Stimulated activated naive CD8-positive, alpha-beta T cell treated with anti-CD3 and anti-CD28 coated beads, Interleukin-15, amount 100 ng/mL, for 72 hours (primary cell): ENCODE results near the gene STOML1.

Experiments used
- ATAC-seq: fragments of 150-1000 bp; cut with Tn5 transposase; 2 replicates; pipeline ENCODE4 v1.10.0; 2021; ENCODE audit warnings: mild to moderate bottlenecking, moderate library complexity
- DNase-seq, 2 donors: peaks; one replicate each; pipeline ENCODE4 v3.0.0; 2021 to 2022
- H3K27ac Mint-ChIP-seq, 2 donors: one replicate each; pipeline ENCODE4 v1.8.0; 2022; ENCODE audit warnings: mild to moderate bottlenecking in 2 of 2, mixed read lengths in 2 of 2, moderate library complexity in 2 of 2
- H3K27me3 Mint-ChIP-seq: one replicate; pipeline ENCODE4 v1.8.0; 2022; ENCODE audit warnings: mixed read lengths
- H3K4me1 Mint-ChIP-seq: one replicate; pipeline ENCODE4 v1.8.0; 2022; ENCODE audit warnings: mild to moderate bottlenecking, mixed read lengths
- H3K4me3 Mint-ChIP-seq, 2 donors: one replicate each; pipeline ENCODE4 v1.8.0; 2022; ENCODE audit warnings: mild to moderate bottlenecking in 2 of 2, mixed read lengths in 2 of 2, moderate library complexity in 1 of 2
- H3K9me3 Mint-ChIP-seq, 2 donors: one replicate each; pipeline ENCODE4 v1.8.0; 2022; ENCODE audit warnings: mixed read lengths in 2 of 2

The STOML1 gene

DNA sequence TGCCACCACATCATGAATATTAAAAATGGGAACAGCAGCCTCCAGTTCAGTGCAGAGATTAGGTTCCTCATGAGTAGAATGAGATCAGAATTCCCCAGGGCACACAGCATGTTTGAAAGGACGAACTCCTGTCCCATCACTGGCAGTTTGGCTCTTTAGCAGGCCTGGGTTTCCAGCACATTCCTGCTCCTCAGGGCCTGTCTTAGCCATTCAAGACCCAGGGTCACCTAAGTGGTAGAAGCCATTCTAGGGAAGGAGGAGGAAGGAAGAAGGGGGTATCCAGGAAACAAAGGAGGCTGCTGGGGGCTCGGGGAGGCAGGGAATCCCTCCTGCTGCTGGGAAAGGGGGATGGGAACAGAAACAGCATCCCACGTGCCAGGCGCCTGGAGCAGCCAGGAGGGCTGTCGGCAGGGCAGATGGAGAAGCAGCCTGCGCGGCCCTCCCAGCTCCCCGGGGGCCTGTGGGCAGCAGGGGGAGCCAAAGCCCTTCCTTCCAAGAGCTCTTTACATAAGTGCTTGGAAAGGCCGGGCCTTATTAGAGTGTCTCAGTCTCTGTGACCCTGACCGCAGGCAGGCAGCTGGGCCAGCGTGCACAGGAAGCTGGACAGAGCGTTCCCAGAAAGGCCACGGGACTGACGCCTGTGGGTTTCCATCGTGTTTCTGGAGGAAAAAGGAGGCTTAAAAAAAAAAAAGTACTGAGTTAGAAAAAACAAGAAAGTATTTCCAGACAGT, 41.1 kb downstream of the STOML1 start:
- Mint-ChIP-seq H3K4me3 (peak overlapping the region; percentile 48 to 63), H3K27me3 (no peaks in the 10 kb centered on the region), H3K4me1 (peaks cover 24% of the 10 kb centered on the region), H3K9me3 (no peaks in the 10 kb centered on the region), H3K27ac (peak overlapping the region; percentile 92 to 93)
- peak; percentile 61 to 73 for DNase-seq
- ATAC-seq, result peak; percentile 92

DNA sequence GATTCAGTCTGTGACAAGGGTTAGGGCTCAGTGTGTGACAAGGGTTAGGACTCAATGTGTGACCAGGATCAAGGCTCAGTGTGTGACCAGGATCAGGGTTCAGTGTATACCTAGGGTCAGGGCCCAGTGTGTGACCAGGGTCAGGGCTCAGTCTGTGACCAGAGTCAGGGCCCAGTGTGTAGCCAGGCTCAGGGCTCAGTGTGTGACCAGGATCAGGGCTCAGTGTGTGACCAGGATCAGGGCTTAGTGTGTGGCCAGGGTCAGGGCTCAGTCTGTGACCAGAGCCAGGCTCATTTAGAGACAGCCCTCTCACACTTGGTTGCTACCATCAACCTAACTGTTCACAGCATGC, 41.6 kb downstream of the STOML1 start:
- H3K27ac Mint-ChIP-seq, result no peak overlapping the region
- H3K4me1 Mint-ChIP-seq, result peaks cover 25% of the 10 kb centered on the region
- no peak for ATAC-seq

DNA sequence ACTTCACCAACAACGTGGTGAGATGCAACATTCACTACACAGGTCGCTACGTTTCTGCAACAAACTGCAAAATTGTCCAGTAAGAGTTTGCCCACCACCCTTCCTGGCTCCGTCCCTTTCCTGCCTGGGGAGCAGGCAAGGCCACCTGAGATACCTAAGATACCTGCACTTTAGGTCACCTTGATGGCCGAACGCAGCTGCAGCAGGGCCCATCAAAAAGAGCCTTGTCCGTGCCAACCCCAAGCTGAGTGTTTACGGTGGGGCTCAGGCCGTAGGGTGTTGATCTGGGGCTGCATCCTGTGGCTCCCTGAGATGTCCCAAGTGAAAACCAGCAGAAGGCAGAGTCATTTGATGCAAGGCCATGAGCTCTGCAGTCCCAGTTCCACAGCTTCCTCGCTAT, 42.6 kb downstream of the STOML1 start:
- H3K4me1 Mint-ChIP-seq, result peaks cover 25% of the 10 kb centered on the region
- no peak overlapping the region for H3K4me3 Mint-ChIP-seq
- no peak overlapping the region for H3K27ac Mint-ChIP-seq
- no peaks in the 10 kb centered on the region for H3K9me3 Mint-ChIP-seq
- no peaks in the 10 kb centered on the region for H3K27me3 Mint-ChIP-seq
- DNase-seq, result no peak
- no peak for ATAC-seq

More for the DNA sequence above, 41.6 kb downstream of the STOML1 start:
- no peaks in the 10 kb centered on the region for H3K9me3 Mint-ChIP-seq
- DNase-seq, result no peak
- no peaks in the 10 kb centered on the region for H3K27me3 Mint-ChIP-seq
- no peak overlapping the region for H3K4me3 Mint-ChIP-seq

DNA sequence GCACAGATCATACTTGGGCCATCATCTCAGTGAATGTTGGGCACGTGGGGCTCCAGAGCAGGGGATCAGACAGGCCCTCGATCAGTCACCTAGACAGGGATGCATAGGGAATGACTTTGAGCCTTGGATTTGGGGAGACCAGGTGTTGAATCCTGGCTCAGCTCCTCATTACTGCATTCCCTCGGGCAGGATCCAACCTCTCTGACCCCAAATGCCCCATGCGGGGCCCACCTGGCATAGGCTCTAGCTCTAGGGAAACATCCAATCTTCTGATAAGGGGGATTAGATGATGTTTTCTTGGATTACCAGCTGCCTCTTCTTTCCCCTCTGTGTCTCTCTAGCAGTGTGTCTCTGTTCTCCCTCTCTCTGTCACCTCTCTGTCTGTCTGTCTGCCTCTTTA, 43.1 kb downstream of the STOML1 start:
- DNase-seq (no peak), ATAC-seq (no peak)
- Mint-ChIP-seq H3K27ac (no peak overlapping the region), H3K9me3 (no peaks in the 10 kb centered on the region), H3K27me3 (no peaks in the 10 kb centered on the region), H3K4me1 (peaks cover 25% of the 10 kb centered on the region), H3K4me3 (no peak overlapping the region)

DNA sequence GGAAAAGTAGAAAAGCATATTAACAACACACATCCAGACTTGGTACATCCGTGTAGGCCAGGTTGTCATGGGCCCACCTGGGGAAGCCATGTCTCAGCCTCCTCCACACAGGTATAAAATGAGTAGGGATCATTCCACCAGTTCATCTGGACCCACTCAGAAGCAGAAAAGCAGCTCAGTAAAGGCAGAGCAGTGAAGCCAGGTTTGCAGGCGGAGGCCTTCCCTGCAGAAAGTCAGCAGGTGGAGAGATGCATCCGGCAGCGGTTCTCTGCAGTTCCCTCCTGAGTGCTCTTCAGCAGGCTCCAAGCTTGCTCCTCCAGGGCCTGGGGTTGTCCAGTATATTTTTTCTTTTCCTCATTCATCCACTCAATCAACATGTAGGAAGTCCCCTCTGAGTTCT, 43.7 kb downstream of the STOML1 start:
- no peak overlapping the region for H3K4me3 Mint-ChIP-seq
- peaks cover 25% of the 10 kb centered on the region for H3K4me1 Mint-ChIP-seq
- DNase-seq (no peak), ATAC-seq (no peak)
- no peaks in the 10 kb centered on the region for H3K9me3 Mint-ChIP-seq
- H3K27me3 Mint-ChIP-seq, result no peaks in the 10 kb centered on the region
- no peak overlapping the region for H3K27ac Mint-ChIP-seq

DNA sequence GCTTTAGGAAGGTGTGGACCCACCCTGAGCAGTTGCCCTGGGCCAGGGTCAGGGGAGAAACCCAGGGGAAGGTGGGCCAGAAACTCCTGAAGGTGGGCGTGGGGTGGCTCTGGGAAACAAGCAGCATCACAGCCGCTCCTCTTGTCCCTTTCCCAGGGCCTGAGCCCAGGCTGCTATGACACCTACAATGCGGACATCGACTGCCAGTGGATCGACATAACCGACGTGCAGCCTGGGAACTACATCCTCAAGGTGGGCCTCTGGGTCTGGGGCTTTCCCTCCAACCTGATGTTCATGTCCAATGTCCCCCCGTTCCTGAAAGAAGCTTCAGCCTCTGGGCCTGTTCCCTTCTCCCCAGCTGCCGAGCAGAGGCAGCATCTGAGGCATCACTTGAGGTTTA, 44.4 kb downstream of the STOML1 start:
- peaks cover 26% of the 10 kb centered on the region for H3K4me1 Mint-ChIP-seq
- H3K9me3 Mint-ChIP-seq, result no peaks in the 10 kb centered on the region
- no peak overlapping the region for H3K27ac Mint-ChIP-seq
- DNase-seq (no peak), ATAC-seq (no peak)
- H3K4me3 Mint-ChIP-seq, result no peak overlapping the region
- H3K27me3 Mint-ChIP-seq, result no peaks in the 10 kb centered on the region

DNA sequence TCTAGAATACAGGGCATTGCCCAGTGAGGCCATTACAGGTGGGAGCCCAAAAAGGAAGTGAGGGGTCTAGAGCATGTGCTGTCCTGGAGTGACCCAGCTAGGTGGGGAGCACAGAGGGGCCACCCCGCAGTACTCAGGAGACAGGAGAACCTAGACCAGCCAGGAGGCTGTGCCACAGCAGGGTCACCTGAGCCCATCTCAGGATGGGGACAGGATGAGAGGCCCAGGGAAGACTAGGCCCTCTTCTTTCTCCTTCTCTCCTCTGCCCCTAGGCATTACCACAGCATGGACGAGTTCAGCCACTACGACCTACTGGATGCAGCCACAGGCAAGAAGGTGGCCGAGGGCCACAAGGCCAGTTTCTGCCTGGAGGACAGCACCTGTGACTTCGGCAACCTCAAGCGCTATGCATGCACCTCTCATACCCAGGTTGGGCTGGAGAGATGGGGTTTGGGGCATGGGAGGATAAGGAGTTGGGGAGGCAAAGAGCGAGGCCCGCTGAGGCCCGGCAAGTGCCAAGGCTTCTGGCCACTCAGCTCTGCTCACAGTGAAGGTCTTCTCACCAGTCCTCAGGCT, 45.2 kb downstream of the STOML1 start:
- Mint-ChIP-seq H3K27me3 (no peaks in the 10 kb centered on the region), H3K4me1 (peaks cover 28% of the 10 kb centered on the region), H3K27ac (no peak overlapping the region), H3K4me3 (no peak overlapping the region), H3K9me3 (no peaks in the 10 kb centered on the region)
- ATAC-seq, result no peak
- no peak for DNase-seq

DNA sequence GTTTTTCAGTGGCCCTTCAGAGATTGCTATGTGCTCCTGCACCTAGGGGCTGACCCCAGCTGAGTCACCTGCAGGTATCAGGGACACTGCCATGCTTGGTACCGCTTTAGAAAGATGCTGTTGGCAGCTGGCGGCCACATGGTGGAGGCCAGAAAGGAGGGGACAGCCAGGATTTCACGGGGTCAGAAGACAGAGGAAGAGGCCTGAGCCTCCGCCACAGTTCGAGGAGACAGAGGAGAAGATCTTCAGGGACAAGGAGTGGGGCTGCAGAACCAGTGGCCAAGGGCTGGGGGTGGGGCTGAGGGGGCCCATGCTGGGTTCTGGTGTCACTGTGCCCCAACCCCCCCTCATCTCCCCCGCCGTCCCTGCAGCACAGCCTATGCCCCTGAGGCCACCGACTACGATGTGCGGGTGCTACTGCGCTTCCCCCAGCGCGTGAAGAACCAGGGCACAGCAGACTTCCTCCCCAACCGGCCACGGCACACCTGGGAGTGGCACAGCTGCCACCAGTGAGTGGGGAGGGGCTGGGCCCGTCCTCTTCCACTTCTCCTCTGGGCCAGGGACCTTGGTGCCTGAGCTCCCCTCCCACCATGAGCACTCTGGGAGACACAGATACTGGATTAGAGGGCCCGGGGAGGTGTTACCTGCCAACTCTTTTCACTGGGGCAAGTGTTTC, 45.9 kb downstream of the STOML1 start:
- Mint-ChIP-seq H3K27ac (peak overlapping the region in 1 of 2 donors; percentile 12), H3K9me3 (no peaks in the 10 kb centered on the region), H3K4me3 (no peak overlapping the region), H3K4me1 (peaks cover 29% of the 10 kb centered on the region), H3K27me3 (no peaks in the 10 kb centered on the region)
- no peak for ATAC-seq
- no peak for DNase-seq

DNA sequence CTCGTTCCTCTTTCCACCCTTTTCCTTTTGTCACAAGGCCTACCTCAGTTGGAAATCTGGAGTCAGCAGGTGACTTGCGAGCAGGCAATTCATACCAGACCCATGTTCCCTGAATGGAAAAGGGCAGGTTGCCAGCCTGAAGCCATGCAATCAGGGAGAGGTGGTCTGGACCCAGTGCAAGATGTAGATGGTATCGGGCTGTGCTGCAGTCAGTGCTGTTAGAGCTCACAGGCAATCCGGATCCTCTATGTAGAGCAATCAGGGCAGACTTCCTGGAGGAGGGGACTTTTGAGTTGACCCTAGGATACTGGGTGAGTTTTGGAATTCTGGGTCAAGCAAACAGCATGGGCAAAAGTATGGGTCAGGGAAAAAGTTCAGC, 47.0 kb downstream of the STOML1 start:
- peaks cover 23% of the 10 kb centered on the region for H3K4me1 Mint-ChIP-seq
- H3K9me3 Mint-ChIP-seq, result no peaks in the 10 kb centered on the region
- no peak overlapping the region for H3K4me3 Mint-ChIP-seq
- DNase-seq (no peak), ATAC-seq (no peak)
- peak overlapping the region in 1 of 2 donors; percentile 11 for H3K27ac Mint-ChIP-seq
- no peaks in the 10 kb centered on the region for H3K27me3 Mint-ChIP-seq

DNA sequence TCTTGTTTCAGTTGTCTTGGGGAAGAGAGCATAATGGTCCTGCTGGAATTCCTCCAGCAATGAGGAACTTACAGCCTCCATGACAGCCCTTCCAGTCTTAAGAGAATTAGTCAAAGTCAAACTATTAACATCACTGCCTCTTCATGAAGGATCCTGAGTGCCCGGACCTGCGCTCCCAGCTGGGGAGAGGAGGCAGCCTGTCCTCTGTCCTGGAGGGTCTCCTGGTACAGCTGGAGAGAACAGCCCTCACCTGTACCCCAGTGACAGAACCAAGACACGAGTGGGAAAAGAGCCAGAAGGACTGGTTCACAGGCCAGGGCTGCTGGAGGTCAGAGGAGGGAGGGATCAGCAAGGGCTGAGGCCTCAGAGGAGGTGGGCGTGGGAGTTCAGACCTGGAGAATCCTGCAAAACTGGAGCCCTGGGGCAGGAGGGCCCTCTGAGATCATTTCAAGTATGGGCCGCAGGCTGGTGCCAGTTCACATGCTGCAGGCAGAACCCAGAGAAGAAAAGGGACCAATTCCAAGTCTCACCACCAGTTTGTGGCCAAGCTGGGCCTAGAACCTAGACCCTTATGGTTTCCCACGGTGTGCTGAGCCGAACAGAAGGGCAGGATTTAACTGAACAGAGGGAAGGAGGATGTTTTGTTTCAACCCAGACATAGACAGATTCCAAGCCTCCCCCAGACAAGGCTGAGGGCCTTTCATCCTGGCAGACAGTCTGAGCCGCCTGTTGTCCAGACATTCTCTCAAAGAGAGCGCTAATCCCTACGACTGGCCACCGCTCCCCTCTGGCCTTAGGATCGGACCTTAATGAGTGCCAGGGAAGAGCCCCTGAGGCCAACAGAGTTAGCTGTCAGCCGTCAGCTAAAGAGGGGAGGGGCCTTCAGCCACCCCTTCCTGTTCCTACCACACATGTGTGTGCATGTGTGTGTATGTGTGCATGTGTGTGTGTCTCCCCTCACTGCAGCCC, 47.6 kb downstream of the STOML1 start:
- H3K9me3 Mint-ChIP-seq, result no peaks in the 10 kb centered on the region
- no peaks in the 10 kb centered on the region for H3K27me3 Mint-ChIP-seq
- H3K4me3 Mint-ChIP-seq, result no peak overlapping the region
- no peak for DNase-seq
- no peak overlapping the region for H3K27ac Mint-ChIP-seq
- peaks cover 23% of the 10 kb centered on the region for H3K4me1 Mint-ChIP-seq
- ATAC-seq, result no peak

DNA sequence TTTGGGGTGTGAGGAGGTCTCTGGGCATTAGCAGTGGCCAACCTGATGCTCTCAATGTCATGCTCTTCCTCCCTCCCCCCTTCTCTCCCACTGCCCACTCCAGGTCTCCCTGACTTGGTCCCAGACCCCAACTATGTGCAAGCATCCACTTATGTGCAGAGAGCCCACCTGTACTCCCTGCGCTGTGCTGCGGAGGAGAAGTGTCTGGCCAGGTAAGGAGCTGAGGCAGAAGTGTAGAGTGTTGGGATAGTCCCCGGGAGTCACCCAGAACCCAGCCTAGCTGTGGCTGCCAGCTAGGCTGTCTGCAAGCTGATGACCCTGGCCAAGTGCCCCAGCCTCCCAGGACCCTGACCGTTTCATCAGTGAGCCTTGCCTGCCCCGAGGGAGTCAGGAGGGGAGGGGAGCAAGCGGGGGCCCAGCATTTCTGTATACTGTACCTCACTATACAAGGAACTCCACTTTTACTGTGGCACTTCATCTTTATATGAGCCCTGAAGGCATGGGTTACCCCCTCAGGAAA, 49.3 kb downstream of the STOML1 start:
- no peaks in the 10 kb centered on the region for H3K9me3 Mint-ChIP-seq
- DNase-seq, result no peak
- H3K4me1 Mint-ChIP-seq, result peaks cover 23% of the 10 kb centered on the region
- H3K4me3 Mint-ChIP-seq, result no peak overlapping the region
- no peak overlapping the region for H3K27ac Mint-ChIP-seq
- no peaks in the 10 kb centered on the region for H3K27me3 Mint-ChIP-seq
- ATAC-seq, result no peak

DNA sequence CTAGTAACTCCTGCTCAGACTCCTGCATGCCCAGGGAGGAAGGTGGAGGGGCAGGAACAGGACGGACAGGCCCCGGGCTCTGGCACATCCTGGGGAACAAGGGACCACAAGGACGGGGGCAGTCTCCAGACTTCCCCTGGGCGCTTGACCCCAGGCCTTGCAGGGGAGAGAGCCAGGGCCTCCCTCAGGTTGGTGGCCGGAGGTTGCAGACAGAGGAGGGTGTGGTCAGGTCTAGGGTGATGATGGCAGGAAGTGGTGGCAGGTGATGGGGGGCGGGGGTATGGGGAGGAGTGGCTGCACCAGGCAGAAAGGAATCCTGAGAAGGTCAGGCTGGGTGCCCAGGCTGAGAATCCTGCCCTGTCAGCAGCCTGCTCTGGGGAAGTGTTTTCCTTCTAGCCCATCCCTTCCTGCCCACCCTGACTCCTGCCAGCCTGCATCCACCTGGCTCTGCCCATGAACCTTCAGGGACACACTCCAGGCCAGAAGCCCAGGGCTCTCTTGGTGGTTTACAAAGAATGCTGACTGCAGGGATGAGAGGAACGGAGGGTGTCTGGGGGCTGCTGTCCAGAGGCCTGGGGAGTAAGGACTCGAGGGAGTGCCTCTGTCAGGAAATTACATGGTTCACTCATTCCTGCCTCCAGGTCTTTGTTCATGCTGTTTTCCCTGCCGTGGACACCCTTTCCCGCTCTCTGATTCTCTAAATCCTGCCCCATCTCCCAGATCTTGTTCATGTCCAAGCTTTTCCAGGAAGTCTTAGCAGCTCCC, 50.0 kb downstream of the STOML1 start:
- H3K4me3 Mint-ChIP-seq, result no peak overlapping the region
- no peaks in the 10 kb centered on the region for H3K9me3 Mint-ChIP-seq
- no peak for DNase-seq
- peak overlapping the region; percentile 35 to 87 for H3K27ac Mint-ChIP-seq
- ATAC-seq, result peak; percentile 66
- H3K27me3 Mint-ChIP-seq, result no peaks in the 10 kb centered on the region
- H3K4me1 Mint-ChIP-seq, result peaks cover 23% of the 10 kb centered on the region

DNA sequence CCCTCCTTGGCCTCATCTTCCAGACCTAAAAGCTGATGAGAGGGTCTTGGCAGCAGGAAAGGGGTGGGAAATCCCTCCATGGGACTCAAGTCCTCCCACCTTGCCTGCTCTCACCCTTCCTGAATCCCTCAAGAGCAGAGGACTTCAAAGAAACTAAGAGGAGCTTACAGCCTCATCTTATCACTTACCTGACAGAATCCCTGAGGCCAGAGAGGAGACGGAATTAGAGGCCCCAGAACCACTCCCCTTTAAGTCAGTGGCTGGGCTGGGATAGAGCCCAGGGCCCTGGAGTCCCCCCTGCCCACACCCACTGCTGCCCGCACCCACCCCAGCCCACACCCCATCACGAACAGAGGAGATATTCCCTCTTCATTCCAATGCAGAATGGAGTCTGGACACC, 50.6 kb downstream of the STOML1 start:
- no peak for ATAC-seq
- Mint-ChIP-seq H3K4me3 (no peak overlapping the region), H3K27ac (peak overlapping the region in 1 of 2 donors; percentile 13), H3K4me1 (peaks cover 20% of the 10 kb centered on the region), H3K9me3 (no peaks in the 10 kb centered on the region), H3K27me3 (no peaks in the 10 kb centered on the region)
- no peak for DNase-seq

DNA sequence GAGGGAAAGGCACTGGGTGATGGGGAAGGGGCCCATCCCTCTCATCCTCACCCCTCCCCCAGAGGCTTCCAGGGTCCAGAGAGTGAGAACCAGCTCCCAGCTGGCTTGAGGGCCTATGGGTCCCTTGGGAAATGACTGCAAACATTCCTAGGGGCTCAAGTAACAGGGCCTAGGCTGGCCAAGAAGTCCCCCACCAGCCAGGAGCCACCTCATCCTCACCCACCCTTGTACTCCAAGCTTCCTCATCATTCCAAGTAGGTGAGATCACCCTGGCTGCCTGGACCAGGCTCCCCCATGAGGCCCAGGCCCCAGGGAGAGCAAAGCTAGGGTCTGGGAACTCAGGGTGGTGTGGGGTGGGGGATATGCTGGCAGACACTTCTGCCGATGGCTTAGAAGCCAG, 51.1 kb downstream of the STOML1 start:
- no peak overlapping the region for H3K4me3 Mint-ChIP-seq
- no peak for ATAC-seq
- no peaks in the 10 kb centered on the region for H3K9me3 Mint-ChIP-seq
- peaks cover 16% of the 10 kb centered on the region for H3K4me1 Mint-ChIP-seq
- DNase-seq, result no peak
- H3K27me3 Mint-ChIP-seq, result no peaks in the 10 kb centered on the region
- no peak overlapping the region for H3K27ac Mint-ChIP-seq
